Ascending aorta (tissue), 2 donors: ENCODE results near the gene KCND2. TPM values are rescaled to one million over a fixed set of nuclear protein-coding genes. Genes with fewer than 3 reads are reported as not detected.

Experiments used
- DNase-seq, 2 donors: peaks; one replicate each; pipeline ENCODE4 v3.0.0-alpha.2; 2019; ENCODE audit warnings: low spot score in 2 of 2
- H3K27ac ChIP-seq, 2 donors: fragments of 200-600 bp; sonication (generic); one replicate each; pipeline ENCODE4 v1.5.1; 2016 to 2017; ENCODE audit warnings: mild to moderate bottlenecking in 1 of 2
- H3K27me3 ChIP-seq: fragments of 200-600 bp; sonication (generic); one replicate; pipeline ENCODE4 v1.5.1; 2017
- H3K36me3 ChIP-seq, 2 donors: fragments of 200-600 bp; sonication (generic); one replicate each; pipeline ENCODE4 v1.5.1; 2016
- H3K4me1 ChIP-seq, 2 donors: fragments of 200-600 bp; sonication (generic); one replicate each; pipeline ENCODE4 v1.5.1; 2016 to 2017; ENCODE audit warnings: mild to moderate bottlenecking in 1 of 2
- H3K4me3 ChIP-seq, 2 donors: fragments of 200-600 bp; sonication (generic); one replicate each; pipeline ENCODE4 v1.5.1; 2016 to 2017; ENCODE audit warnings: mild to moderate bottlenecking in 1 of 2
- H3K9me3 ChIP-seq, 2 donors: fragments of 200-600 bp; sonication (generic); one replicate each; pipeline ENCODE4 v1.5.1; 2016
- CTCF ChIP-seq, 3 experiments: fragments of 200-600 bp in 2 of 3; fragments of 450-650 bp in 1 of 3; sonication (generic) in 2 of 3; IDR thresholded peaks; one replicate each; pipeline ENCODE4 v1.5.1; 2016 to 2019; ENCODE audit warnings: antibody characterized with exemption in 3 of 3, mild to moderate bottlenecking in 1 of 3, moderate library complexity in 1 of 3
- intact Hi-C: fragments of 100-400 bp; cut with DNase I; formaldehyde crosslinking; loops from one replicate; pipeline ENCODE4 v1.15.1; 2023
- total RNA-seq: library from RNA; depleted of rRNA; stranded (reverse); fragments of >200 nt; gene quantifications from one replicate; pipeline ENCODE4 v1.1.0, GENCODE V29; 2016

The KCND2 gene
- total RNA-seq, 1 donor from 2014 or later, result 0.21 TPM

GRCh38 chr7:120273476-120273975, 551 bp downstream of the KCND2 start:
- Histone ChIP-seq H3K36me3 (no peaks in the 10 kb centered on the region), H3K4me3 (peak overlapping the region; percentile 47 to 59), H3K27ac (no peak overlapping the region), H3K27me3 (no peaks in the 10 kb centered on the region), H3K9me3 (no peaks in the 10 kb centered on the region), H3K4me1 (no peaks in the 10 kb centered on the region)
- no peak for DNase-seq
- no peak for TF ChIP-seq CTCF (IDR thresholded peaks at IDR 0.05)
- intact Hi-C loops, result loop anchor here (2.0 kb wide), 1 partner anchor 339 kb away; no protein-coding TSS in a partner anchor

DNA sequence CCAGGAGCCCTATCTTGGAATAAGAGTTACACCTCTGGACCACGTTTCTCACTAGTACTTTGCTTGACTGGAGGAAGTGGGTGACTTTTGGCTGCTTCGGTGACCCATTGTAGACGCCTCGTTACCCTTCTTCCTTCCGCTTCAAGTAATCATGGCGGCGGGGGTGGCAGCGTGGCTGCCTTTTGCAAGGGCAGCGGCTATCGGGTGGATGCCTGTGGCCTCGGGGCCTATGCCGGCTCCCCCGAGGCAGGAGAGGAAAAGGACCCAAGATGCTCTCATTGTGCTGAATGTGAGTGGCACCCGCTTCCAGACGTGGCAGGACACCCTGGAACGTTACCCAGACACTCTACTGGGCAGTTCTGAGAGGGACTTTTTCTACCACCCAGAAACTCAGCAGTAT, 1.5 kb downstream of the KCND2 start:
- intact Hi-C loops, result no loop called here
- H3K27ac ChIP-seq, result no peak overlapping the region
- H3K9me3 ChIP-seq, result no peaks in the 10 kb centered on the region
- no peak for TF ChIP-seq CTCF (IDR thresholded peaks at IDR 0.05)
- H3K36me3 ChIP-seq, result no peaks in the 10 kb centered on the region
- H3K4me3 ChIP-seq, result no peak overlapping the region
- no peak for DNase-seq
- no peaks in the 10 kb centered on the region for H3K27me3 ChIP-seq
- no peaks in the 10 kb centered on the region for H3K4me1 ChIP-seq

DNA sequence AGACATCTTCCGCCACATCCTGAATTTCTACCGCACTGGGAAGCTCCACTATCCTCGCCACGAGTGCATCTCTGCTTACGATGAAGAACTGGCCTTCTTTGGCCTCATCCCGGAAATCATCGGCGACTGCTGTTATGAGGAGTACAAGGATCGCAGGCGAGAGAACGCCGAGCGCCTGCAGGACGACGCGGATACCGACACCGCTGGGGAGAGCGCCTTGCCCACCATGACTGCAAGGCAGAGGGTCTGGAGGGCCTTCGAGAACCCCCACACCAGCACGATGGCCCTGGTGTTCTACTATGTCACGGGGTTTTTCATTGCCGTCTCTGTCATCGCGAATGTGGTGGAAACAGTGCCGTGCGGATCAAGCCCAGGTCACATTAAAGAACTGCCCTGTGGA, 1.9 kb downstream of the KCND2 start:
- Histone ChIP-seq H3K4me3 (no peak overlapping the region), H3K4me1 (no peaks in the 10 kb centered on the region), H3K9me3 (no peaks in the 10 kb centered on the region), H3K27me3 (no peaks in the 10 kb centered on the region), H3K27ac (no peak overlapping the region), H3K36me3 (no peaks in the 10 kb centered on the region)
- DNase-seq, result no peak
- TF ChIP-seq CTCF (IDR thresholded peaks at IDR 0.05), result no peak
- intact Hi-C loops, result no loop called here

DNA sequence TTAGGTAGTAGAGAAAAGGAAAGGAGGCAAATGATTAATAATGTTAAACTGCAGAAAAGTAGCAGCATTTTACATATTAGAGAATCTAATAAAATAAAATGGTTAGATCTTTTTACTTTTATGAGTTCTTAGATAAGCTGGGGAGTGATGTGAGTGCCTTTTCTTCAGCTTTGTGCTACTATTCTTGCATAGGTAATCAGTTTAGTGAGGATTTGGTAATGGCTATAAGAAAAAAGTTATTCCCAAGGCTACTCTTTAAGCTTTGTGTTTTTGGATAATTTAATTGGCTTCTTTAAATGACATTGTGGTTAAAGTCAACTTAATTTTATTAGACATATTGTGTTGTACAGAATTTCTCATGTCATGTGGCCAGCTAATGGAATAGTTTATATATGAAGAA, 3.7 kb downstream of the KCND2 start:
- Histone ChIP-seq H3K4me3 (no peak overlapping the region), H3K27ac (no peak overlapping the region), H3K36me3 (no peaks in the 10 kb centered on the region), H3K9me3 (no peaks in the 10 kb centered on the region), H3K4me1 (no peaks in the 10 kb centered on the region), H3K27me3 (no peaks in the 10 kb centered on the region)
- no peak for DNase-seq
- no peak for TF ChIP-seq CTCF (IDR thresholded peaks at IDR 0.05)
- intact Hi-C loops, result no loop called here

DNA sequence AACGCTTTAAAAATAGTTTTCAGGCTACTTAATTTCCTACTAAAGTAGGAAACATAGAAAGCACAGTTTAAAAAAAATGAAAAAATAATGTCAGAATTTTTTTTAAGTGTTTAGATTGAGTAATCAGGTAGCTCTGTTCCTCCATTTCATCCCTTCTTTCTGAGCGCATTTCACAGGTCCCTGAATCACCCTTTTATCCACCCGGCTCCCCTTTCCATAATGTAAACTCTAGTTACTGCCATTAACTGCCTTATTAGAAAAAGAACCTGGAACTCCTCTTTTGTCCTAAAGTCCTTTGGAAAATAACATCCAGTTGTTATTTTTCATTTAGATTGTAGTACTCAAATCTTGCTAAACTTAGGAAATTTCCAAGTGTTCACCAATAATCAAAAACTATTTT, 5.8 kb downstream of the KCND2 start:
- TF ChIP-seq CTCF (IDR thresholded peaks at IDR 0.05), result no peak
- Histone ChIP-seq H3K36me3 (no peaks in the 10 kb centered on the region), H3K9me3 (no peaks in the 10 kb centered on the region), H3K27me3 (no peaks in the 10 kb centered on the region), H3K4me1 (no peaks in the 10 kb centered on the region), H3K4me3 (no peak overlapping the region), H3K27ac (no peak overlapping the region)
- no peak for DNase-seq
- intact Hi-C loops, result no loop called here

GRCh38 chr7:120280743-120281142, 7.8 kb downstream of the KCND2 start:
- Histone ChIP-seq H3K4me1 (no peaks in the 10 kb centered on the region), H3K27me3 (no peaks in the 10 kb centered on the region), H3K4me3 (no peak overlapping the region), H3K27ac (no peak overlapping the region), H3K9me3 (no peaks in the 10 kb centered on the region), H3K36me3 (no peaks in the 10 kb centered on the region)
- no peak for DNase-seq
- no peak for TF ChIP-seq CTCF (IDR thresholded peaks at IDR 0.05)
- intact Hi-C loops, result no loop called here
